ENCODE results near the gene CAGE1. TPM values are rescaled to one million over a fixed set of nuclear protein-coding genes. Genes with fewer than 3 reads are reported as not detected.

The CAGE1 gene
- total RNA-seq, 1 donor from 2014 or later: not detected

GRCh38 chr6:7409740-7410139 is 20.2 kb upstream of the CAGE1 start:
- H3K4me1 ChIP-seq: no peaks in the 10 kb centered on the region
- no peak overlapping the region for H3K27ac ChIP-seq
- DNase-seq (ENCODE audit: extremely low spot score in 2 of 2): no peak
- H3K27me3 ChIP-seq: no peaks in the 10 kb centered on the region
- no peak overlapping the region for H3K4me3 ChIP-seq
- intact Hi-C loops (cut with DNase I): no loop called here
- peaks cover 0 to 85% of the 10 kb centered on the region in 2 donors for H3K36me3 ChIP-seq
- no peak for TF ChIP-seq POLR2AphosphoS5 (IDR thresholded peaks at IDR 0.05; ENCODE audit: insufficient read depth in 1 of 2, low read depth in 1 of 2)
- TF ChIP-seq, protein P1, sequence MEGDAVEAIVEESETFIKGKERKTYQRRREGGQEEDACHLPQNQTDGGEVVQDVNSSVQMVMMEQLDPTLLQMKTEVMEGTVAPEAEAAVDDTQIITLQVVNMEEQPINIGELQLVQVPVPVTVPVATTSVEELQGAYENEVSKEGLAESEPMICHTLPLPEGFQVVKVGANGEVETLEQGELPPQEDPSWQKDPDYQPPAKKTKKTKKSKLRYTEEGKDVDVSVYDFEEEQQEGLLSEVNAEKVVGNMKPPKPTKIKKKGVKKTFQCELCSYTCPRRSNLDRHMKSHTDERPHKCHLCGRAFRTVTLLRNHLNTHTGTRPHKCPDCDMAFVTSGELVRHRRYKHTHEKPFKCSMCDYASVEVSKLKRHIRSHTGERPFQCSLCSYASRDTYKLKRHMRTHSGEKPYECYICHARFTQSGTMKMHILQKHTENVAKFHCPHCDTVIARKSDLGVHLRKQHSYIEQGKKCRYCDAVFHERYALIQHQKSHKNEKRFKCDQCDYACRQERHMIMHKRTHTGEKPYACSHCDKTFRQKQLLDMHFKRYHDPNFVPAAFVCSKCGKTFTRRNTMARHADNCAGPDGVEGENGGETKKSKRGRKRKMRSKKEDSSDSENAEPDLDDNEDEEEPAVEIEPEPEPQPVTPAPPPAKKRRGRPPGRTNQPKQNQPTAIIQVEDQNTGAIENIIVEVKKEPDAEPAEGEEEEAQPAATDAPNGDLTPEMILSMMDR (IDR thresholded peaks at IDR 0.05): no peak
- no peak for TF ChIP-seq POLR2A (IDR thresholded peaks at IDR 0.05)
- no peaks in the 10 kb centered on the region for H3K9me3 ChIP-seq

GRCh38 chr6:7406743-7407142 is 17.2 kb upstream of the CAGE1 start:
- DNase-seq (ENCODE audit: extremely low spot score in 2 of 2): no peak
- H3K36me3 ChIP-seq: peaks cover 0 to 94% of the 10 kb centered on the region in 2 donors
- intact Hi-C loops (cut with DNase I): no loop called here

GRCh38 chr6:7404546-7404945 is 15.0 kb upstream of the CAGE1 start:
- H3K4me1 ChIP-seq: no peaks in the 10 kb centered on the region
- no peak overlapping the region for H3K27ac ChIP-seq
- peaks cover 0 to 74% of the 10 kb centered on the region in 2 donors for H3K36me3 ChIP-seq
- TF ChIP-seq POLR2AphosphoS5 (IDR thresholded peaks at IDR 0.05; ENCODE audit: insufficient read depth in 1 of 2, low read depth in 1 of 2): no peak
- TF ChIP-seq POLR2A (IDR thresholded peaks at IDR 0.05): no peak
- TF ChIP-seq, protein P1 (IDR thresholded peaks at IDR 0.05): no peak
- intact Hi-C loops (cut with DNase I): no loop called here
- no peak for DNase-seq (ENCODE audit: extremely low spot score in 2 of 2)
- no peak overlapping the region for H3K4me3 ChIP-seq
- H3K27me3 ChIP-seq: no peaks in the 10 kb centered on the region
- no peaks in the 10 kb centered on the region for H3K9me3 ChIP-seq

More at GRCh38 chr6:7406743-7407142, 17.2 kb upstream of the CAGE1 start:
- H3K4me1 ChIP-seq: no peaks in the 10 kb centered on the region
- H3K27me3 ChIP-seq: no peaks in the 10 kb centered on the region
- no peak overlapping the region for H3K27ac ChIP-seq
- no peak overlapping the region for H3K4me3 ChIP-seq
- TF ChIP-seq POLR2AphosphoS5 (IDR thresholded peaks at IDR 0.05; ENCODE audit: insufficient read depth in 1 of 2, low read depth in 1 of 2) (no peak), POLR2A (IDR thresholded peaks at IDR 0.05) (no peak)
- TF ChIP-seq, protein P1 (IDR thresholded peaks at IDR 0.05): no peak
- no peaks in the 10 kb centered on the region for H3K9me3 ChIP-seq

- Histone ChIP-seq H3K9me3 (no peaks in the 10 kb centered on the region), H3K27me3 (no peaks in the 10 kb centered on the region), H3K27ac (no peak overlapping the region), H3K4me1 (no peaks in the 10 kb centered on the region), H3K4me3 (no peak overlapping the region), H3K36me3 (peaks cover 0 to 59% of the 10 kb centered on the region in 2 donors)
- intact Hi-C loops (cut with DNase I): no loop called here
- TF ChIP-seq POLR2AphosphoS5 (IDR thresholded peaks at IDR 0.05; ENCODE audit: insufficient read depth in 1 of 2, low read depth in 1 of 2): no peak
- TF ChIP-seq, protein P1 (IDR thresholded peaks at IDR 0.05): no peak
- no peak for TF ChIP-seq POLR2A (IDR thresholded peaks at IDR 0.05)
- DNase-seq (ENCODE audit: extremely low spot score in 2 of 2): no peak
Observed at GRCh38 chr6:7402716-7403115, 13.2 kb upstream of the CAGE1 start.

DNA sequence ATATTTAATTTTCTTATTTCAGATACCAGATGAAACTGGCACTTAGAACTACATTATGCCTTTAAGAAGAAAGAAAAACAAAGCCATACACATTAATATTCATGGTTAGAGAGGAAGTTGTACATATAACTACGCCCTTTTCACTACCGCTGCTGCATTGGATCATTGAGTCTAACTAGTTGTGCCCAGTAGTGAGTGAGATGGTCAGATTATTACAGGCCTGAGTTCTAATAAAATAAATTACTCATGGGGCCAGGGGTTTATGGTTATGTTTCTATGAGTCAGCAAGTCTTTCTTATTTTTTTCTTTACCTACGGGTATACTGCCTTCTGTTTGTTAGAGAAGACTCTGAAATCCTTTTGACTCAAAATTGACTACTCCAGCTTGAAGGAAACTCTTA is 11.5 kb upstream of the CAGE1 start:
- TF ChIP-seq, protein P1 (IDR thresholded peaks at IDR 0.05): no peak
- TF ChIP-seq POLR2AphosphoS5 (IDR thresholded peaks at IDR 0.05; ENCODE audit: insufficient read depth in 1 of 2, low read depth in 1 of 2) (no peak), POLR2A (IDR thresholded peaks at IDR 0.05) (no peak)
- no peaks in the 10 kb centered on the region for H3K27me3 ChIP-seq
- H3K36me3 ChIP-seq: peaks cover 0 to 58% of the 10 kb centered on the region in 2 donors
- DNase-seq (ENCODE audit: extremely low spot score in 2 of 2): no peak
- intact Hi-C loops (cut with DNase I): no loop called here
- H3K27ac ChIP-seq: no peak overlapping the region
- no peaks in the 10 kb centered on the region for H3K4me1 ChIP-seq
- H3K4me3 ChIP-seq: no peak overlapping the region
- no peaks in the 10 kb centered on the region for H3K9me3 ChIP-seq
